ENCODE data around the gene DDIT4. TPM values are rescaled to one million over a fixed set of nuclear protein-coding genes. Genes with fewer than 3 reads are reported as not detected.

DDIT4 gene
- total and polyA plus RNA-seq, 2 of the 8 experiments (the other 6 are each of a cell fraction or from before 2014, with no cell fraction given): 47.4 to 108 TPM

GRCh38 chr10:72260239-72260975 is 13.3 kb upstream of the DDIT4 start (continued):
- no peak for TF ChIP-seq SIX5 (IDR thresholded peaks at IDR 0.05; ENCODE audit: low read depth, low read length)

Measured in H1 (cell line).